Lower leg skin (tissue), 3 donors: Measurements from ENCODE around the gene PCCA.

ENCODE experiments used
- CTCF ChIP-seq, 3 donors: fragments of 450-650 bp; IDR thresholded peaks; one replicate each; pipeline ENCODE4 v1.5.1; 2016; ENCODE audit warnings: antibody characterized with exemption in 3 of 3, mild to moderate bottlenecking in 3 of 3, moderate library complexity in 2 of 3
- POLR2A ChIP-seq, 2 donors: fragments of 450-650 bp; IDR thresholded peaks; one replicate each; pipeline ENCODE4 v1.6.1; 2016 to 2017; ENCODE audit warnings: antibody characterized with exemption in 2 of 2, mild to moderate bottlenecking in 1 of 2, moderate library complexity in 1 of 2

GRCh38 chr13:100394005-100394695, 305.3 kb downstream of the PCCA start:
- TF ChIP-seq POLR2A (IDR thresholded peaks at IDR 0.05): no peak
- no peak for TF ChIP-seq CTCF (IDR thresholded peaks at IDR 0.05)
